Left ventricle myocardium inferior (tissue), 1 donor: Measurements from ENCODE around the gene LRMDA. TPM values are rescaled to one million over a fixed set of nuclear protein-coding genes. Genes with fewer than 3 reads are reported as not detected.

Source experiments
- DNase-seq: peaks from one replicate; pipeline ENCODE4 v3.0.0-alpha.2; 2020
- H3K27ac ChIP-seq: fragments of 200-600 bp; replicated peaks from 2 replicates; pipeline ENCODE4 v1.8.0; 2021
- H3K27me3 ChIP-seq: fragments of 200-600 bp; 2 replicates; pipeline ENCODE4 v1.8.0; 2021; ENCODE audit warnings: low read depth
- H3K36me3 ChIP-seq: fragments of 200-600 bp; 2 replicates; pipeline ENCODE4 v1.8.0; 2021
- H3K4me1 ChIP-seq: fragments of 200-600 bp; 2 replicates; pipeline ENCODE4 v1.8.0; 2021
- H3K4me3 ChIP-seq: fragments of 200-600 bp; 2 replicates; pipeline ENCODE4 v1.8.0; 2021; ENCODE audit warnings: mild to moderate bottlenecking, moderate library complexity
- H3K9me3 ChIP-seq: fragments of 200-600 bp; replicated peaks from 2 replicates; pipeline ENCODE4 v1.8.0; 2021
- CTCF ChIP-seq: fragments of 200-600 bp; IDR thresholded peaks from 2 replicates; pipeline ENCODE4 v1.8.0; 2021; ENCODE audit warnings: antibody characterized with exemption, mild to moderate bottlenecking, borderline replicate concordance
- intact Hi-C: fragments of 100-400 bp; cut with micrococcal nuclease; formaldehyde crosslinking; loops from one replicate; pipeline ENCODE4 v1.11.0; 2022
- total RNA-seq: library from RNA; stranded (reverse); fragmentation: NEBNext Ultra II Directional; extraction: Animal tissue kit (Norgen Biotek cat#: 25700); gene quantifications from one replicate; pipeline ENCODE4 v1.2.1, GENCODE V29; 2021
- donor health status: DM: no; HTN: yes; CAD: no; lungs with severe emphysema.

LRMDA gene
- total RNA-seq, 1 donor from 2014 or later, result 18.7 TPM

DNA sequence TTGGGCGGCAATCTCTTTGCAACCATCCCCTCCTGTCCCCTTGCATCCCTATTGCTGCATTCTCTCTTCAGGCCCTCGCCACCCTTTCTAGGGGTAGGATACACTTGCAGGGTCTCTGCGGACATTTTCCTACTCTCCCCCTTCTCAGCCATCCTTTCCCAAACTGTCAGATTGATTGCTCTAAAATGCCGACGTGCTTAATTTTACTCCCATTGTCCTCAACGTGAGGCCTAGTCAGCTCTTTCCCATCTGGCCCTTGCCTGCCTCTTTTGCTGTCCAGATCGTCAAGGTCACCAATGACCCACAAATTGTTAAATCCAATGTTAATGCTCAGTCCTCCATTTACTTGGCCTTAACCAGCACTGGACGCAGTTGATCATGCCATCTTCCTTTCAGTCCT lies 12.7 kb upstream of the LRMDA start:
- no peaks in the 10 kb centered on the region for H3K9me3 ChIP-seq
- TF ChIP-seq CTCF, result no peak
- no peak overlapping the region for H3K27ac ChIP-seq
- no peaks in the 10 kb centered on the region for H3K27me3 ChIP-seq
- no peaks in the 10 kb centered on the region for H3K36me3 ChIP-seq
- intact Hi-C loops, result no loop called here
- no peak for DNase-seq
- no peaks in the 10 kb centered on the region for H3K4me1 ChIP-seq
- H3K4me3 ChIP-seq, result no peak overlapping the region

DNA sequence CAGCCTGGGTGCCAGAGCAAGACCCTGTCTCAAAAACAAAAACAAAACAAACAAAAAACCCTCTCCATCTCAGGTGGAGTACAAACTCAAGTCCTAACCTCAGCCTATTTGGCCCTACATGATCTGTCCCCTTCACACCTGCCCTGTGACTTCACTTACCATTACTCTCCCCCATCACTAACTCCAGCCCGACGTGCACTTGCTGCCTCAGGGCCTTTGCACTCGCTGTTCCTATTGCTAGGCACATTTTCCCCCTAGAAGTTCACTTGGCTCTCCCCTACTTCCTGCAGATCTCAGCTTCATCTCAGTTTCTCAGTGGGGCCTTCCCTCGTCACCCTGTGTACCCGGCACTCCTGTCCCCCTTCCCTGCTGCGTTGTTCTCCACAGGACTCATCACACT lies 8.5 kb upstream of the LRMDA start:
- no peaks in the 10 kb centered on the region for H3K9me3 ChIP-seq
- no peak for DNase-seq
- H3K27me3 ChIP-seq, result no peaks in the 10 kb centered on the region
- H3K36me3 ChIP-seq, result no peaks in the 10 kb centered on the region
- TF ChIP-seq CTCF, result no peak
- intact Hi-C loops, result no loop called here
- peaks cover 10% of the 10 kb centered on the region for H3K4me1 ChIP-seq
- H3K27ac ChIP-seq, result no peak overlapping the region
- H3K4me3 ChIP-seq, result no peak overlapping the region

GRCh38 chr10:75424571-75424970 lies 6.9 kb upstream of the LRMDA start:
- no peaks in the 10 kb centered on the region for H3K27me3 ChIP-seq
- no peaks in the 10 kb centered on the region for H3K36me3 ChIP-seq
- no peak for DNase-seq
- H3K4me1 ChIP-seq, result peaks cover 25% of the 10 kb centered on the region
- H3K9me3 ChIP-seq, result no peaks in the 10 kb centered on the region
- no peak overlapping the region for H3K4me3 ChIP-seq
- no peak for TF ChIP-seq CTCF
- no peak overlapping the region for H3K27ac ChIP-seq
- intact Hi-C loops, result no loop called here

DNA sequence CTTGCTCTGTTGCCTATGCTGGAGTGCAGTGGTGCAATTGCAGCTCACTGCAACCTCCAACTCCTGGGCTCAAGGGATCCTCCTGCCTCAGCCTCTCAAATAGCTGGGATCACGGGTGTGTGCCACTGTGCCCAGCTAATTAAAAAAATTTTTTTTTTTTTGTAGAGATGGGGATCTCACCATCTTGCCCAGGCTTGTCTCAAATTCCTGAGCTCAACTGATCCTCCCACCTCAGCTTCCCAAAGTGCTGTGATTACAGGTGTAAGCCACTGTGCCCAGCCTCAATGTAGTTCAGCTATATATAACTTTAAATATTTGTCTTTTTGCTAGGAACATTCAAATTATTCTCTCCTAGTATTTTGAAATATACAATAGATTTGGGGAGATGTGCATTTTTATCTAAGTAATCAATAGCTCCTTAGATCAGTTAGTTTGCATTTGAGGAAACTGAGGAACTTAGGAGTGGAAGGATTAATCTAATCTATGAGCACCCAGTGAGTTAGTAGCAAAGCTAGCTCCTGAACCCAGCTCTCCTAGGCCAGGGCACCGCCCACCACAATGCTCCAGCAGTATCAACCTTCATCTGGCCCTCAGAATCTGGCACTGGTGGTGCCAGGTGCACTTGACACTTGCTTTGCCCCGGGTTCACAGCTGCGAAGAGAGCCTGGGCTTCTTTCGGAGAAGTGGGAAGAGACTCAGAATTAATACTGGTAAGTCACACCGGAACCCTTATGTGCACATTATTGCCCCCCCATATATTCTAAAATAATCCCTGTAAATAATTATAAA lies 5.9 kb upstream of the LRMDA start:
- Histone ChIP-seq H3K4me3 (no peak overlapping the region), H3K27ac (no peak overlapping the region), H3K4me1 (peaks cover 34% of the 10 kb centered on the region), H3K27me3 (no peaks in the 10 kb centered on the region), H3K36me3 (no peaks in the 10 kb centered on the region), H3K9me3 (no peaks in the 10 kb centered on the region)
- TF ChIP-seq CTCF, result no peak
- intact Hi-C loops, result no loop called here
- no peak for DNase-seq

DNA sequence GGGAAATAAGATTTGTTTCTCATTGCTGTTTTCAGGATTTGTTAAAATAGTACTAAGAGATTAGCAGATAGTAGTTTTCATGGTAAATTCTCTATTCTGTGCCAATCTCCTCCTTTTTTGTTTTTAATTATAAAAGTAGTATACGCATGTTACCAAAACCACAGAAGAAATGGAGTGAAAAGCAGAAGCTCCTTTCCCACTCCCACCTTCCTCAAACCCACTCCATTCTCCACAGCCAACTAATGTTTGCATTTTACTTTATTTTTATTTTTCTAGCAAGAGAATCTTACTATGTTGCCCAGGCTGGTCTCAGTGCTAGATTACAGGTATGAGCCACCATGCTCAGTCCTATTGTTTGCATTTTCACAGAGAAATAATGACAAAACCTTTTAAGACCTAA lies 4.5 kb upstream of the LRMDA start:
- Histone ChIP-seq H3K4me1 (peaks cover 47% of the 10 kb centered on the region), H3K27me3 (no peaks in the 10 kb centered on the region), H3K4me3 (no peak overlapping the region), H3K9me3 (no peaks in the 10 kb centered on the region), H3K36me3 (no peaks in the 10 kb centered on the region), H3K27ac (peak overlapping the region; percentile 87)
- DNase-seq, result no peak
- TF ChIP-seq CTCF, result no peak
- intact Hi-C loops, result no loop called here
